Measurements from ENCODE around the gene OR52B6.

Gene OR52B6

GRCh38 chr11:5547982-5548381, 32.7 kb upstream of the OR52B6 start:
- Histone ChIP-seq H3K27ac (ENCODE audit: low read length) (no peak overlapping the region), H3K27me3 (ENCODE audit: insufficient read depth, low read length, poor library complexity) (peaks cover 3% of the 10 kb centered on the region), H3K4me3 (ENCODE audit: low read depth in 1 of 2, low read length in 2 of 2) (no peak overlapping the region), H3K4me2 (ENCODE audit: insufficient read depth, low read length) (no peak overlapping the region), H4K20me1 (ENCODE audit: insufficient read depth, low read length) (no peaks in the 10 kb centered on the region), H3K9ac (ENCODE audit: low read depth, low read length) (no peak overlapping the region), H3K4me1 (ENCODE audit: insufficient read depth, low read length) (no peaks in the 10 kb centered on the region), H3K36me3 (ENCODE audit: insufficient read depth, low read length) (no peaks in the 10 kb centered on the region), H3K9me3 (ENCODE audit: insufficient read depth, low read length, severe bottlenecking) (no peaks in the 10 kb centered on the region), H2AFZ (ENCODE audit: low read depth, low read length) (no peak overlapping the region), H3K79me2 (ENCODE audit: insufficient read depth, low read length) (no peaks in the 10 kb centered on the region)
- no peak for TF ChIP-seq CTCF (IDR thresholded peaks at IDR 0.05; ENCODE audit: borderline replicate concordance, extremely low read depth, low read length, poor library complexity, severe bottlenecking)
- TF ChIP-seq EZH2 (IDR thresholded peaks at IDR 0.05; ENCODE audit: borderline replicate concordance, low read depth, low read length, severe bottlenecking): no peak
- DNase-seq (no peak), ATAC-seq (ENCODE audit: insufficient read depth, low read depth) (no peak)

- H3K4me2 ChIP-seq (ENCODE audit: insufficient read depth, low read length): no peak within 1 kb of the TSS
These were observed 32.2 kb upstream of the OR52B6 start, which contains the start of gene OR52H1 for GRCh38 chr11:5548440-5548839. OR52H1 (minus strand) TSS chr11:5548540; CDS start chr11:5545505, 3,035 bp downstream.

GRCh38 chr11:5550440-5551095, 30.1 kb upstream of the OR52B6 start:
- TF ChIP-seq EZH2 (IDR thresholded peaks at IDR 0.05; ENCODE audit: borderline replicate concordance, low read depth, low read length, severe bottlenecking): no peak
- H4K20me1 ChIP-seq (ENCODE audit: insufficient read depth, low read length): no peaks in the 10 kb centered on the region
- H3K4me2 ChIP-seq (ENCODE audit: insufficient read depth, low read length): no peak overlapping the region
- DNase-seq (no peak), ATAC-seq (ENCODE audit: insufficient read depth, low read depth) (no peak)
- no peaks in the 10 kb centered on the region for H3K36me3 ChIP-seq (ENCODE audit: insufficient read depth, low read length)
- no peaks in the 10 kb centered on the region for H3K79me2 ChIP-seq (ENCODE audit: insufficient read depth, low read length)
- H3K9me3 ChIP-seq (ENCODE audit: insufficient read depth, low read length, severe bottlenecking): no peaks in the 10 kb centered on the region
- no peak overlapping the region for H3K4me3 ChIP-seq (ENCODE audit: low read depth in 1 of 2, low read length in 2 of 2)
- H3K27ac ChIP-seq (ENCODE audit: low read length): no peak overlapping the region
- H3K27me3 ChIP-seq (ENCODE audit: insufficient read depth, low read length, poor library complexity): peaks cover 4% of the 10 kb centered on the region
- no peak overlapping the region for H2AFZ ChIP-seq (ENCODE audit: low read depth, low read length)
- no peaks in the 10 kb centered on the region for H3K4me1 ChIP-seq (ENCODE audit: insufficient read depth, low read length)
- H3K9ac ChIP-seq (ENCODE audit: low read depth, low read length): no peak overlapping the region

More at GRCh38 chr11:5548440-5548839, 32.2 kb upstream of the OR52B6 start, which contains the start of gene OR52H1:
- Histone ChIP-seq H3K4me3 (ENCODE audit: low read depth in 1 of 2, low read length in 2 of 2) (no peak within 1 kb of the TSS), H3K27me3 (ENCODE audit: insufficient read depth, low read length, poor library complexity) (peaks cover 6% of the 10 kb centered on the region), H3K27ac (ENCODE audit: low read length) (no peak within 1 kb of the TSS), H3K36me3 (ENCODE audit: insufficient read depth, low read length) (no peaks in the 10 kb centered on the region), H4K20me1 (ENCODE audit: insufficient read depth, low read length) (no peaks in the 10 kb centered on the region), H3K4me1 (ENCODE audit: insufficient read depth, low read length) (no peaks in the 10 kb centered on the region), H3K79me2 (ENCODE audit: insufficient read depth, low read length) (no peaks in the 10 kb centered on the region), H3K9ac (ENCODE audit: low read depth, low read length) (no peak within 1 kb of the TSS), H2AFZ (ENCODE audit: low read depth, low read length) (no peak within 1 kb of the TSS), H3K9me3 (ENCODE audit: insufficient read depth, low read length, severe bottlenecking) (no peaks in the 10 kb centered on the region)
- TF ChIP-seq CTCF (IDR thresholded peaks at IDR 0.05; ENCODE audit: borderline replicate concordance, extremely low read depth, low read length, poor library complexity, severe bottlenecking): no peak
- TF ChIP-seq EZH2 (IDR thresholded peaks at IDR 0.05; ENCODE audit: borderline replicate concordance, low read depth, low read length, severe bottlenecking): no peak
- no peak for DNase-seq
- ATAC-seq (ENCODE audit: insufficient read depth, low read depth): no peak

- Histone ChIP-seq H3K79me2 (ENCODE audit: insufficient read depth, low read length) (no peaks in the 10 kb centered on the region), H3K36me3 (ENCODE audit: insufficient read depth, low read length) (no peaks in the 10 kb centered on the region), H3K27me3 (ENCODE audit: insufficient read depth, low read length, poor library complexity) (peaks cover 6% of the 10 kb centered on the region), H2AFZ (ENCODE audit: low read depth, low read length) (no peak overlapping the region), H3K4me1 (ENCODE audit: insufficient read depth, low read length) (no peaks in the 10 kb centered on the region), H3K27ac (ENCODE audit: low read length) (no peak overlapping the region), H3K4me2 (ENCODE audit: insufficient read depth, low read length) (no peak overlapping the region), H3K9ac (ENCODE audit: low read depth, low read length) (no peak overlapping the region), H3K4me3 (ENCODE audit: low read depth in 1 of 2, low read length in 2 of 2) (no peak overlapping the region), H4K20me1 (ENCODE audit: insufficient read depth, low read length) (no peaks in the 10 kb centered on the region; the same call in 1 of the 2 replicates), H3K9me3 (ENCODE audit: insufficient read depth, low read length, severe bottlenecking) (no peaks in the 10 kb centered on the region)
- TF ChIP-seq EZH2 (IDR thresholded peaks at IDR 0.05; ENCODE audit: borderline replicate concordance, low read depth, low read length, severe bottlenecking) (no peak), CTCF (IDR thresholded peaks at IDR 0.05; ENCODE audit: borderline replicate concordance, extremely low read depth, low read length, poor library complexity, severe bottlenecking) (no peak)
- DNase-seq: no peak
- ATAC-seq (ENCODE audit: insufficient read depth, low read depth): no peak
These were observed 27.3 kb upstream of the OR52B6 start for GRCh38 chr11:5553343-5553742.

All from DND-41 (cell line).